OCI-LY3 (cell line): ENCODE data around the gene BMP7.

Source experiments
- H2AFZ ChIP-seq: fragments of 200-600, 300-600 bp; shearing (Covaris generic); 2 replicates; pipeline ENCODE4 v1.6.0; 2014; ENCODE audit warnings: antibody characterized with exemption, low read depth, low read length
- H3K27ac ChIP-seq: fragments of 200-600, 300-600 bp; sonication (generic); 2 replicates; pipeline ENCODE4 v1.5.1; 2014; ENCODE audit warnings: mild to moderate bottlenecking, low read length, moderate library complexity, mixed read lengths
- H3K27me3 ChIP-seq: fragments of 200-600, 300-600 bp; sonication (generic); 2 replicates; pipeline ENCODE4 v1.6.1; 2014; ENCODE audit warnings: low read depth, low read length, mixed read lengths
- H3K36me3 ChIP-seq: fragments of 200-600, 300-600 bp; sonication (generic); replicated peaks from 2 replicates; pipeline ENCODE3; 2014; ENCODE audit warnings: low read depth, low read length, mixed read lengths
- H3K4me1 ChIP-seq: fragments of 300-600, 200-600 bp; sonication (generic); 2 replicates; pipeline ENCODE4 v1.6.1; 2014; ENCODE audit warnings: low read length, mixed read lengths
- H3K4me2 ChIP-seq: fragments of 200-600, 300-600 bp; sonication (generic); 2 replicates; pipeline ENCODE4 v1.6.1; 2014; ENCODE audit warnings: low read length, mixed read lengths
- H3K4me3 ChIP-seq: fragments of 300-600, 200-600 bp; sonication (generic); 2 replicates; pipeline ENCODE4 v1.5.1; 2014; ENCODE audit warnings: antibody characterized with exemption, mild to moderate bottlenecking, low read length, moderate library complexity
- H3K79me2 ChIP-seq: fragments of 300-600, 200-600 bp; shearing (Covaris generic); 2 replicates; pipeline ENCODE4 v1.6.1; 2014; ENCODE audit warnings: mild to moderate bottlenecking, low read length, mixed read lengths
- H3K9ac ChIP-seq: fragments of 300-600, 200-600 bp; shearing (Covaris generic); 2 replicates; pipeline ENCODE4 v1.6.0; 2014; ENCODE audit warnings: mild to moderate bottlenecking, low read length, moderate library complexity
- H3K9me3 ChIP-seq: fragments of 200-600, 300-600 bp; shearing (Covaris generic); 2 replicates; pipeline ENCODE4 v1.6.1; 2014; ENCODE audit warnings: low read length, mixed read lengths; ENCODE audit not compliant: insufficient read depth
- H4K20me1 ChIP-seq: fragments of 200-600, 300-600 bp; sonication (generic); 2 replicates; pipeline ENCODE4 v1.6.1; 2016; ENCODE audit warnings: low read length, mixed read lengths; ENCODE audit not compliant: insufficient read depth
- CTCF ChIP-seq: fragments of 200-600, 300-600 bp; sonication (generic); IDR thresholded peaks from 2 replicates; pipeline ENCODE4 v1.5.1; 2014; ENCODE audit warnings: antibody characterized with exemption, low read length, low read depth
- EZH2phosphoT487 ChIP-seq: fragments of 200-600 bp; shearing (Covaris generic); IDR thresholded peaks from 2 replicates; pipeline ENCODE4 v1.6.1; 2018; ENCODE audit warnings: antibody characterized with exemption, mixed run types, low read depth

BMP7 gene

DNA sequence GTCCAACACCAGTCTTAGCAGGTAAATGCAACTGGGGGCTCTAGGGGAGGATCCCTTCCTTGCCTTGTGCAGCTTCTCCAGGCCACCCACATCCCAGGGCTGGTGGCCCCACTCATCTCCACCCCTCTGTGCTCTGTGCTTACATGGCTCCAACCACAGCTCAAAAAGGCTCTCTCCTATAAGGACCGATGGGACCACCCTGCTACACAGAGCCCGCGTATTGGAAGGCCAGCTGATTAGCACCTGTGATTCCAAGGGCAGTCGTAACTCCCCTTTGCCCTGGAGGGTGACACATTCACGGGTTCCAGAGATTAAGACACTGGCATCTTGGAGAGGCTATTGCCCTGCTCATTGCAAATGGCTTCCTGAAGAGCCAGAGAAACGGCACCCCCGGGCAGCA is 84.8 kb downstream of the BMP7 start:
- Histone ChIP-seq H3K4me2 (no peak overlapping the region), H4K20me1 (no peaks in the 10 kb centered on the region), H3K4me3 (no peak overlapping the region), H3K36me3 (no peaks in the 10 kb centered on the region), H3K27ac (no peak overlapping the region), H3K9ac (no peak overlapping the region), H3K79me2 (no peaks in the 10 kb centered on the region), H3K4me1 (no peaks in the 10 kb centered on the region), H3K27me3 (peaks cover 21% of the 10 kb centered on the region), H3K9me3 (no peaks in the 10 kb centered on the region), H2AFZ (no peak overlapping the region)
- TF ChIP-seq EZH2phosphoT487 (no peak), CTCF (no peak)

DNA sequence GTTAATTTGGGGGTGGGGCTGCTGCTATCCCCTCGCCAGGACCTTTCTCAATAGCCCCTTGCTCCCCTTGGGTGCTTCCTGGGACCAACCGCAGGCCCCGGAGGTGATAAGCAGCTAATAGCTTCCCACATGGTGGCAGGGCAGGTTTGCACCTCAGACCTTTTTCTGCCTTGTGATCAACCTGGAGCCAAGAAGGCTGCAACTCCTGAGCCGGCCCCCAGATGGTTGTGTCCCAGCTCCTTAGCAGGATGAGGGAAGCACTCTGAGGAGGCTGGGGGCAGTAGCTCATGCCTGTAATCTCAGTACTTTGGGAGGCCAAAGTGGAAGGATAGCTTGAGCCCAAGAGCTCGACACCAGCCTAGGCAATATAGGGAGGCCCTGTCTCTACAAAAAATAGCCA is 85.5 kb downstream of the BMP7 start:
- Histone ChIP-seq H3K9ac (no peak overlapping the region), H3K27me3 (peaks cover 21% of the 10 kb centered on the region), H3K79me2 (no peaks in the 10 kb centered on the region), H3K27ac (no peak overlapping the region), H3K9me3 (no peaks in the 10 kb centered on the region), H2AFZ (no peak overlapping the region), H4K20me1 (no peaks in the 10 kb centered on the region), H3K4me2 (no peak overlapping the region), H3K4me3 (no peak overlapping the region), H3K36me3 (no peaks in the 10 kb centered on the region), H3K4me1 (peaks cover under 1% of the 10 kb centered on the region)
- TF ChIP-seq EZH2phosphoT487 (no peak), CTCF (no peak)

GRCh38 chr20:57180387-57180786 is 86.1 kb downstream of the BMP7 start:
- H3K79me2 ChIP-seq, result no peaks in the 10 kb centered on the region

DNA sequence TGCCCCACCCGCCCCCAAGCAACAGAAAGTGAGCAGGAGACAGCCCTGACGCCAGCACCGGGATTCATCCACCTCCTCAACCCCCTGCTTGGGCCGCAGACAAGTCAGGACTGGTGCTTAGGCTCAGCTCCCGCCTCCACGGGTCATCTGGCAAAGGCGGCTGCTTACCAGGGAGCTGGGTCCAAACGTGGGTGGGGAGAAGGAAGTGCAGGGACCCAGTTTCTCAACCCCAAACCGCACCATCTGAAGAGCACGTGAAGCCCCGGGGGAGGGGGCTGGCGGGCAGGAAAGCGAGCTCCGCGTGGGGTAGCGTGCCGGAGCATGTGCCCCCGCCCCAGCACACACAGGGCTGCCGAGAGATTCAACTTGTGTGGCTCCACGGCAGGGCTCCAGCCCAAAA is 87.2 kb downstream of the BMP7 start:
- TF ChIP-seq CTCF, result no peak
- Histone ChIP-seq H3K79me2 (no peaks in the 10 kb centered on the region), H4K20me1 (no peaks in the 10 kb centered on the region), H3K9me3 (no peaks in the 10 kb centered on the region), H3K9ac (no peak overlapping the region), H3K27ac (no peak overlapping the region), H3K27me3 (peaks cover 11% of the 10 kb centered on the region; the same call in 1 of the 2 replicates), H3K4me1 (peaks cover 18% of the 10 kb centered on the region), H3K36me3 (no peaks in the 10 kb centered on the region), H2AFZ (no peak overlapping the region), H3K4me3 (no peak overlapping the region), H3K4me2 (no peak overlapping the region)

More at GRCh38 chr20:57180387-57180786, 86.1 kb downstream of the BMP7 start:
- Histone ChIP-seq H3K27ac (no peak overlapping the region), H3K9ac (no peak overlapping the region), H4K20me1 (no peaks in the 10 kb centered on the region), H3K36me3 (no peaks in the 10 kb centered on the region), H3K4me2 (no peak overlapping the region), H2AFZ (no peak overlapping the region), H3K4me3 (no peak overlapping the region), H3K9me3 (no peaks in the 10 kb centered on the region), H3K27me3 (peaks cover 19% of the 10 kb centered on the region), H3K4me1 (peaks cover 6% of the 10 kb centered on the region)
- no peak for TF ChIP-seq CTCF
- TF ChIP-seq EZH2phosphoT487, result no peak
